ENCODE results near the gene CRACDL. TPM values are rescaled to one million over a fixed set of nuclear protein-coding genes. Genes with fewer than 3 reads are reported as not detected.

Gene CRACDL
- total RNA-seq, 1 experiment from 2014 or later: not detected

GRCh38 chr2:98857001-98857400 lies 79.0 kb downstream of the CRACDL start:
- H3K36me3 ChIP-seq: no peaks in the 10 kb centered on the region
- peaks cover 22% of the 10 kb centered on the region for H3K9me3 ChIP-seq
- H3K27me3 ChIP-seq: peaks cover 2% of the 10 kb centered on the region; the same call in 1 of the 2 replicates
- no peak for DNase-seq
- H3K4me3 ChIP-seq: no peak overlapping the region

GRCh38 chr2:98854682-98855081 lies 81.3 kb downstream of the CRACDL start:
- Histone ChIP-seq H3K36me3 (no peaks in the 10 kb centered on the region), H3K9me3 (peaks cover 14% of the 10 kb centered on the region), H3K27me3 (peaks cover 2% of the 10 kb centered on the region; the same call in 1 of the 2 replicates), H3K4me3 (no peak overlapping the region)
- DNase-seq: no peak

GRCh38 chr2:98852932-98853331 lies 83.1 kb downstream of the CRACDL start:
- Histone ChIP-seq H3K9me3 (peaks cover 6% of the 10 kb centered on the region), H3K27me3 (peaks cover 2% of the 10 kb centered on the region; the same call in 1 of the 2 replicates), H3K36me3 (no peaks in the 10 kb centered on the region), H3K4me3 (no peak overlapping the region)
- no peak for DNase-seq

- no peaks in the 10 kb centered on the region for H3K9me3 ChIP-seq
- H3K4me3 ChIP-seq: no peak overlapping the region
- no peaks in the 10 kb centered on the region for H3K36me3 ChIP-seq
- peaks cover 2% of the 10 kb centered on the region; the same call in 1 of the 2 replicates for H3K27me3 ChIP-seq
- DNase-seq: no peak
These were observed 86.0 kb downstream of the CRACDL start for GRCh38 chr2:98850074-98850473.

GRCh38 chr2:98849113-98849512 lies 86.9 kb downstream of the CRACDL start:
- Histone ChIP-seq H3K4me3 (no peak overlapping the region), H3K27me3 (peaks cover 2% of the 10 kb centered on the region; the same call in 1 of the 2 replicates), H3K9me3 (no peaks in the 10 kb centered on the region), H3K36me3 (no peaks in the 10 kb centered on the region)
- DNase-seq: no peak

GRCh38 chr2:98847853-98848252 lies 88.2 kb downstream of the CRACDL start:
- peak; percentile 51 for DNase-seq
- no peaks in the 10 kb centered on the region for H3K9me3 ChIP-seq
- no peak overlapping the region for H3K4me3 ChIP-seq
- H3K27me3 ChIP-seq: no peaks in the 10 kb centered on the region
- no peaks in the 10 kb centered on the region for H3K36me3 ChIP-seq

GRCh38 chr2:98846041-98846440 lies 90.0 kb downstream of the CRACDL start:
- DNase-seq: no peak
- no peak overlapping the region for H3K4me3 ChIP-seq
- no peaks in the 10 kb centered on the region for H3K9me3 ChIP-seq
- H3K27me3 ChIP-seq: no peaks in the 10 kb centered on the region
- no peaks in the 10 kb centered on the region for H3K36me3 ChIP-seq

GRCh38 chr2:98842136-98842535 lies 93.9 kb downstream of the CRACDL start:
- Histone ChIP-seq H3K4me3 (no peak overlapping the region), H3K27me3 (no peaks in the 10 kb centered on the region), H3K9me3 (no peaks in the 10 kb centered on the region), H3K36me3 (no peaks in the 10 kb centered on the region)
- no peak for DNase-seq

- DNase-seq: no peak
- Histone ChIP-seq H3K4me3 (no peak overlapping the region), H3K9me3 (no peaks in the 10 kb centered on the region), H3K36me3 (no peaks in the 10 kb centered on the region), H3K27me3 (no peaks in the 10 kb centered on the region)
These were observed 96.7 kb downstream of the CRACDL start for GRCh38 chr2:98839292-98839691.

GRCh38 chr2:98835831-98836385 lies 100.1 kb downstream of the CRACDL start:
- H3K4me3 ChIP-seq: no peak overlapping the region
- DNase-seq: no peak
- no peaks in the 10 kb centered on the region for H3K36me3 ChIP-seq
- no peaks in the 10 kb centered on the region for H3K9me3 ChIP-seq
- no peaks in the 10 kb centered on the region for H3K27me3 ChIP-seq

- no peak overlapping the region for H3K4me3 ChIP-seq
- no peaks in the 10 kb centered on the region for H3K36me3 ChIP-seq
- DNase-seq: no peak
- no peaks in the 10 kb centered on the region for H3K9me3 ChIP-seq
- H3K27me3 ChIP-seq: no peaks in the 10 kb centered on the region
These were observed 102.1 kb downstream of the CRACDL start for GRCh38 chr2:98833917-98834263.

GRCh38 chr2:98833172-98833916 lies 102.7 kb downstream of the CRACDL start:
- Histone ChIP-seq H3K4me3 (no peak overlapping the region), H3K36me3 (no peaks in the 10 kb centered on the region), H3K27me3 (no peaks in the 10 kb centered on the region), H3K9me3 (no peaks in the 10 kb centered on the region)
- DNase-seq: no peak

GRCh38 chr2:98832172-98832571 lies 103.9 kb downstream of the CRACDL start:
- no peaks in the 10 kb centered on the region for H3K27me3 ChIP-seq
- no peaks in the 10 kb centered on the region for H3K9me3 ChIP-seq
- no peak for DNase-seq
- no peak overlapping the region for H3K4me3 ChIP-seq
- no peaks in the 10 kb centered on the region for H3K36me3 ChIP-seq

GRCh38 chr2:98830571-98831145 lies 105.4 kb downstream of the CRACDL start:
- Histone ChIP-seq H3K9me3 (no peaks in the 10 kb centered on the region), H3K4me3 (no peak overlapping the region), H3K27me3 (no peaks in the 10 kb centered on the region), H3K36me3 (no peaks in the 10 kb centered on the region)
- no peak for DNase-seq

- H3K4me3 ChIP-seq: no peak overlapping the region
- H3K9me3 ChIP-seq: no peaks in the 10 kb centered on the region
- H3K36me3 ChIP-seq: no peaks in the 10 kb centered on the region
- DNase-seq: no peak
- no peaks in the 10 kb centered on the region for H3K27me3 ChIP-seq
These were observed 106.3 kb downstream of the CRACDL start for GRCh38 chr2:98829581-98830270.

- no peaks in the 10 kb centered on the region for H3K36me3 ChIP-seq
- no peaks in the 10 kb centered on the region for H3K9me3 ChIP-seq
- no peaks in the 10 kb centered on the region for H3K27me3 ChIP-seq
- H3K4me3 ChIP-seq: no peak overlapping the region
- DNase-seq: no peak
These were observed 107.1 kb downstream of the CRACDL start for GRCh38 chr2:98828793-98829371.

GRCh38 chr2:98828369-98828744 lies 107.7 kb downstream of the CRACDL start:
- H3K27me3 ChIP-seq: no peaks in the 10 kb centered on the region
- no peak overlapping the region for H3K4me3 ChIP-seq
- H3K9me3 ChIP-seq: no peaks in the 10 kb centered on the region
- no peak for DNase-seq
- no peaks in the 10 kb centered on the region for H3K36me3 ChIP-seq
